ENCODE measurements around the gene SHB. TPM values are rescaled to one million over a fixed set of nuclear protein-coding genes. Genes with fewer than 3 reads are reported as not detected.
A peak's percentile ranks its signal among the peaks of the same experiment; 100 is the strongest.

SHB gene
- total RNA-seq, 1 donor from 2014 or later, result 1.1 TPM

GRCh38 chr9:37960631-37961030 lies 108.4 kb downstream of the SHB start:
- H3K9me3 Mint-ChIP-seq, result no peaks in the 10 kb centered on the region
- Histone ChIP-seq H3K4me1 (no peaks in the 10 kb centered on the region), H3K9ac (no peak overlapping the region), H3K27ac (no peak overlapping the region), H3K4me3 (no peak overlapping the region), H4K20me1 (ENCODE audit: low read depth) (no peaks in the 10 kb centered on the region), H3K4me2 (no peak overlapping the region), H3F3A (ENCODE audit: low read depth) (no peaks in the 10 kb centered on the region), H3K9me3 (ENCODE audit: low read depth) (no peaks in the 10 kb centered on the region), H3K79me2 (ENCODE audit: low read depth) (no peaks in the 10 kb centered on the region), H3K36me3 (no peaks in the 10 kb centered on the region), H2AFZ (replicated peaks) (no peak overlapping the region), H3K27me3 (no peaks in the 10 kb centered on the region)
- TF ChIP-seq CTCF (IDR thresholded peaks at IDR 0.05) (no peak), EZH2 (IDR thresholded peaks at IDR 0.05) (no peak), EZH2phosphoT487 (IDR thresholded peaks at IDR 0.05) (no peak)
- no peak for DNase-seq (ENCODE audit: low spot score)
- peaks cover 11% of the 10 kb centered on the region for H3K4me1 Mint-ChIP-seq
- no peak overlapping the region for H3K27ac Mint-ChIP-seq
- H3K4me3 Mint-ChIP-seq, result no peak overlapping the region
- H3K36me3 Mint-ChIP-seq, result no peaks in the 10 kb centered on the region
- peaks cover 13% of the 10 kb centered on the region for H3K27me3 Mint-ChIP-seq (ENCODE audit: insufficient read depth, low read depth)

GRCh38 chr9:37959976-37960375 lies 109.1 kb downstream of the SHB start:
- Histone ChIP-seq H4K20me1 (ENCODE audit: low read depth) (no peaks in the 10 kb centered on the region), H3K4me1 (no peaks in the 10 kb centered on the region), H2AFZ (replicated peaks) (no peak overlapping the region), H3K9me3 (ENCODE audit: low read depth) (no peaks in the 10 kb centered on the region), H3F3A (ENCODE audit: low read depth) (no peaks in the 10 kb centered on the region), H3K27ac (no peak overlapping the region), H3K27me3 (no peaks in the 10 kb centered on the region), H3K4me3 (no peak overlapping the region), H3K9ac (no peak overlapping the region), H3K36me3 (no peaks in the 10 kb centered on the region), H3K4me2 (no peak overlapping the region), H3K79me2 (ENCODE audit: low read depth) (no peaks in the 10 kb centered on the region)
- Mint-ChIP-seq H3K9me3 (no peaks in the 10 kb centered on the region), H3K4me1 (peaks cover 11% of the 10 kb centered on the region), H3K27me3 (ENCODE audit: insufficient read depth, low read depth) (peaks cover 13% of the 10 kb centered on the region), H3K4me3 (no peak overlapping the region), H3K36me3 (no peaks in the 10 kb centered on the region), H3K27ac (no peak overlapping the region)
- DNase-seq (ENCODE audit: low spot score), result no peak
- TF ChIP-seq EZH2 (IDR thresholded peaks at IDR 0.05) (no peak), EZH2phosphoT487 (IDR thresholded peaks at IDR 0.05) (no peak), CTCF (IDR thresholded peaks at IDR 0.05) (no peak)

GRCh38 chr9:37958154-37958553 lies 110.9 kb downstream of the SHB start:
- Histone ChIP-seq H2AFZ (replicated peaks) (no peak overlapping the region), H3F3A (ENCODE audit: low read depth) (no peaks in the 10 kb centered on the region)
- H3K27me3 Mint-ChIP-seq (ENCODE audit: insufficient read depth, low read depth), result peaks cover 10% of the 10 kb centered on the region

More at GRCh38 chr9:37958154-37958553, 110.9 kb downstream of the SHB start:
- Histone ChIP-seq H3K79me2 (ENCODE audit: low read depth) (no peaks in the 10 kb centered on the region), H3K27me3 (no peaks in the 10 kb centered on the region), H4K20me1 (ENCODE audit: low read depth) (no peaks in the 10 kb centered on the region), H3K9ac (no peak overlapping the region), H3K36me3 (no peaks in the 10 kb centered on the region), H3K4me3 (no peak overlapping the region), H3K9me3 (ENCODE audit: low read depth) (no peaks in the 10 kb centered on the region), H3K4me1 (no peaks in the 10 kb centered on the region), H3K27ac (no peak overlapping the region), H3K4me2 (no peak overlapping the region)
- no peak overlapping the region for H3K4me3 Mint-ChIP-seq
- peak overlapping the region; percentile 15 for H3K27ac Mint-ChIP-seq
- peaks cover 3% of the 10 kb centered on the region for H3K36me3 Mint-ChIP-seq
- DNase-seq (ENCODE audit: low spot score), result no peak
- H3K9me3 Mint-ChIP-seq, result no peaks in the 10 kb centered on the region
- TF ChIP-seq CTCF (IDR thresholded peaks at IDR 0.05) (no peak), EZH2phosphoT487 (IDR thresholded peaks at IDR 0.05) (no peak), EZH2 (IDR thresholded peaks at IDR 0.05) (no peak)
- H3K4me1 Mint-ChIP-seq, result peaks cover 6% of the 10 kb centered on the region
